ENCODE measurements around the gene CCDC90B. TPM values are rescaled to one million over a fixed set of nuclear protein-coding genes. Genes with fewer than 3 reads are reported as not detected.

Gene CCDC90B
- total and polyA plus RNA-seq, 2 of the 13 experiments (the other 11 are each of a cell fraction or from before 2014, with no cell fraction given), result 17.1 to 46.1 TPM

DNA sequence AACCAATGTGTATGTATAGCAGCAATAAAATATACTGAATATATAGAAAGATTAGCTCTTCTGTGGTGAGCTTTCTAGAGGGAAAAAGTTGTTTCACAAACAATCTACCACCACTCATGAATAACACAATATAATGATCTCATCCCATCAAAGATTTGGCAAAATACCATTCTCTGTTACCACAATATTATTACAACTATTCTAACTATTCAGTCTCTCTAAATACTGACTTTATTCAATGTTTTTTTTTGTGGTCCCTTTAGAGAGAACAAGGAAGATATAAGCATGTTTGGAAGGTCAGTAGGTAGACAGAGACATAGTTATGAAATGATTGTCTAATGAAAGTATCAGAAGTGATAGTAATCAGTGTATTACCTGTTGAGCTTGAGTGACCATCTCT lies 7.8 kb downstream of the CCDC90B start:
- Histone ChIP-seq H3K4me3 (replicated peaks in 1 of 3; ENCODE audit: insufficient read depth in 1 of 3, low read depth in 2 of 3, low read length in 3 of 3) (no peak overlapping the region), H2AFZ (ENCODE audit: low read length) (no peak overlapping the region), H3K27me3 (ENCODE audit: control insufficient read depth in 1 of 2, insufficient read depth in 2 of 2, low read length in 2 of 2) (no peaks in the 10 kb centered on the region), H3K9ac (ENCODE audit: insufficient read depth, low read depth, low read length) (no peak overlapping the region), H3K27ac (ENCODE audit: extremely low read length, insufficient read depth, low read length) (no peak overlapping the region), H3K4me1 (ENCODE audit: insufficient read depth, low read length) (peaks cover 17% of the 10 kb centered on the region), H4K20me1 (ENCODE audit: insufficient read depth, low read length) (no peaks in the 10 kb centered on the region), H3K36me3 (replicated peaks in 1 of 2; ENCODE audit: control insufficient read depth in 1 of 2, insufficient read depth in 2 of 2, low read length in 2 of 2) (peaks cover 0 to 3% of the 10 kb centered on the region in 2 experiments; a peak in 4 of 5 replicates), H3K79me2 (ENCODE audit: insufficient read depth, low read length) (no peaks in the 10 kb centered on the region), H3K9me3 (ENCODE audit: low read length) (no peaks in the 10 kb centered on the region), H3K4me2 (ENCODE audit: low read depth, low read length) (no peak overlapping the region)
- intact Hi-C loops (cut with micrococcal nuclease; ENCODE audit: unreplicated experiment), result no loop called here
- ATAC-seq, result no peak
- no TSS peak for BruUV-seq (replicated peaks)
- POLR2A ChIA-PET, result no interaction called here
- FAIRE-seq, result no peak
- CTCF ChIA-PET (ENCODE audit: low intra/inter-chr PET ratio, low total read pairs), result no interaction called here
- in situ Hi-C loops (cut with HindIII; ENCODE audit: extremely low pct_ligation_motif_present, low pct_unique_long_range_greater_than_20kb), result no loop called here
- no peak for DNase-seq (ENCODE audit: low spot score)
- TF ChIP-seq, protein P1, sequence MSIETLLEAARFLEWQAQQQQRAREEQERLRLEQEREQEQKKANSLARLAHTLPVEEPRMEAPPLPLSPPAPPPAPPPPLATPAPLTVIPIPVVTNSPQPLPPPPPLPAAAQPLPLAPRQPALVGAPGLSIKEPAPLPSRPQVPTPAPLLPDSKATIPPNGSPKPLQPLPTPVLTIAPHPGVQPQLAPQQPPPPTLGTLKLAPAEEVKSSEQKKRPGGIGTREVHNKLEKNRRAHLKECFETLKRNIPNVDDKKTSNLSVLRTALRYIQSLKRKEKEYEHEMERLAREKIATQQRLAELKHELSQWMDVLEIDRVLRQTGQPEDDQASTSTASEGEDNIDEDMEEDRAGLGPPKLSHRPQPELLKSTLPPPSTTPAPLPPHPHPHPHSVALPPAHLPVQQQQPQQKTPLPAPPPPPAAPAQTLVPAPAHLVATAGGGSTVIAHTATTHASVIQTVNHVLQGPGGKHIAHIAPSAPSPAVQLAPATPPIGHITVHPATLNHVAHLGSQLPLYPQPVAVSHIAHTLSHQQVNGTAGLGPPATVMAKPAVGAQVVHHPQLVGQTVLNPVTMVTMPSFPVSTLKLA (IDR thresholded peaks at IDR 0.05), result no peak
- TF ChIP-seq ZNF557 (CRISPR knock-in tag; IDR thresholded peaks at IDR 0.05) (no peak), DPF2 (CRISPR knock-in tag; IDR thresholded peaks at IDR 0.05; ENCODE audit: borderline replicate concordance, low read depth) (no peak), NONO (IDR thresholded peaks at IDR 0.05) (no peak), NONO (CRISPR knock-in tag; conservative IDR thresholded peaks at IDR 0.05) (no peak), CHD2 (IDR thresholded peaks at IDR 0.05; ENCODE audit: low read depth, low read length) (no peak), KLF16 (CRISPR knock-in tag; IDR thresholded peaks at IDR 0.05) (no peak), ATM (IDR thresholded peaks at IDR 0.05; ENCODE audit: borderline replicate concordance) (no peak), KDM5A (IDR thresholded peaks at IDR 0.05; ENCODE audit: borderline replicate concordance, low read length) (no peak), ZSCAN20 (CRISPR knock-in tag; IDR thresholded peaks at IDR 0.05; ENCODE audit: borderline replicate concordance) (no peak), HDAC1 (CRISPR knock-in tag; IDR thresholded peaks at IDR 0.05) (no peak), BCL6 (CRISPR knock-in tag; IDR thresholded peaks at IDR 0.05) (no peak), ZNF556 (CRISPR knock-in tag; IDR thresholded peaks at IDR 0.05; ENCODE audit: borderline replicate concordance) (no peak)
- TF ChIP-seq, protein P2, sequence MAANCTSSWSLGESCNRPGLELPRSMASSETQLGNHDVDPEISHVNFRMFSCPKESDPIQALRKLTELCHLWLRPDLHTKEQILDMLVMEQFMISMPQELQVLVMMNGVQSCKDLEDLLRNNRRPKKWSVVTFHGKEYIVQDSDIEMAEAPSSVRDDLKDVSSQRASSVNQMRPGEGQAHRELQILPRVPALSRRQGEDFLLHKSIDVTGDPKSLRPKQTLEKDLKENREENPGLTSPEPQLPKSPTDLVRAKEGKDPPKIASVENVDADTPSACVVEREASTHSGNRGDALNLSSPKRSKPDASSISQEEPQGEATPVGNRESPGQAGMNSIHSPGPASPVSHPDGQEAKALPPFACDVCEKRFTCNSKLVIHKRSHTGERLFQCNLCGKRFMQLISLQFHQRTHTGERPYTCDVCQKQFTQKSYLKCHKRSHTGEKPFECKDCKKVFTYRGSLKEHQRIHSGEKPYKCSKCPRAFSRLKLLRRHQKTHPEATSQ (CRISPR knock-in tag; IDR thresholded peaks at IDR 0.05; ENCODE audit: borderline replicate concordance), result no peak
- TF ChIP-seq, protein P3, sequence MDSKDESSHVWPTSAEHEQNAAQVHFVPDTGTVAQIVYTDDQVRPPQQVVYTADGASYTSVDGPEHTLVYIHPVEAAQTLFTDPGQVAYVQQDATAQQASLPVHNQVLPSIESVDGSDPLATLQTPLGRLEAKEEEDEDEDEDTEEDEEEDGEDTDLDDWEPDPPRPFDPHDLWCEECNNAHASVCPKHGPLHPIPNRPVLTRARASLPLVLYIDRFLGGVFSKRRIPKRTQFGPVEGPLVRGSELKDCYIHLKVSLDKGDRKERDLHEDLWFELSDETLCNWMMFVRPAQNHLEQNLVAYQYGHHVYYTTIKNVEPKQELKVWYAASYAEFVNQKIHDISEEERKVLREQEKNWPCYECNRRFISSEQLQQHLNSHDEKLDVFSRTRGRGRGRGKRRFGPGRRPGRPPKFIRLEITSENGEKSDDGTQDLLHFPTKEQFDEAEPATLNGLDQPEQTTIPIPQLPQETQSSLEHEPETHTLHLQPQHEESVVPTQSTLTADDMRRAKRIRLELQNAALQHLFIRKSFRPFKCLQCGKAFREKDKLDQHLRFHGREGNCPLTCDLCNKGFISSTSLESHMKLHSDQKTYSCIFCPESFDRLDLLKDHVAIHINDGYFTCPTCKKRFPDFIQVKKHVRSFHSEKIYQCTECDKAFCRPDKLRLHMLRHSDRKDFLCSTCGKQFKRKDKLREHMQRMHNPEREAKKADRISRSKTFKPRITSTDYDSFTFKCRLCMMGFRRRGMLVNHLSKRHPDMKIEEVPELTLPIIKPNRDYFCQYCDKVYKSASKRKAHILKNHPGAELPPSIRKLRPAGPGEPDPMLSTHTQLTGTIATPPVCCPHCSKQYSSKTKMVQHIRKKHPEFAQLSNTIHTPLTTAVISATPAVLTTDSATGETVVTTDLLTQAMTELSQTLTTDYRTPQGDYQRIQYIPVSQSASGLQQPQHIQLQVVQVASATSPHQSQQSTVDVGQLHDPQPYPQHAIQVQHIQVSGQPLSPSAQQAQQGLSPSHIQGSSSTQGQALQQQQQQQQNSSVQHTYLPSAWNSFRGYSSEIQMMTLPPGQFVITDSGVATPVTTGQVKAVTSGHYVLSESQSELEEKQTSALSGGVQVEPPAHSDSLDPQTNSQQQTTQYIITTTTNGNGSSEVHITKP (CRISPR knock-in tag; IDR thresholded peaks at IDR 0.05; ENCODE audit: low read depth), result no peak
- TF ChIP-seq, protein P4, sequence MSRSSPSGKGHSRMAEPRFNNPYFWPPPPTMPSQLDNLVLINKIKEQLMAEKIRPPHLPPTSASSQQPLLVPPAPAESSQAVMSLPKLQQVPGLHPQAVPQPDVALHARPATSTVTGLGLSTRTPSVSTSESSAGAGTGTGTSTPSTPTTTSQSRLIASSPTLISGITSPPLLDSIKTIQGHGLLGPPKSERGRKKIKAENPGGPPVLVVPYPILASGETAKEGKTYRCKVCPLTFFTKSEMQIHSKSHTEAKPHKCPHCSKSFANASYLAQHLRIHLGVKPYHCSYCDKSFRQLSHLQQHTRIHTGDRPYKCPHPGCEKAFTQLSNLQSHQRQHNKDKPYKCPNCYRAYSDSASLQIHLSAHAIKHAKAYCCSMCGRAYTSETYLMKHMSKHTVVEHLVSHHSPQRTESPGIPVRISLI (CRISPR knock-in tag; IDR thresholded peaks at IDR 0.05; ENCODE audit: borderline replicate concordance), result no peak

Data from HepG2 (cell line).